Mesothelial cell of epicardium (in vitro differentiated cells): ENCODE results near the gene ADD3. TPM values are rescaled to one million over a fixed set of nuclear protein-coding genes. Genes with fewer than 3 reads are reported as not detected.
"Not testable (repeated sequence)": the region's sequence is repeated elsewhere in the genome, so short reads cannot be mapped to it uniquely, and the experiment has no call there.

Source experiments
- DNase-seq, 2 experiments: peaks; one replicate each; pipeline ENCODE4 v3.0.0; 2021; ENCODE audit warnings: low spot score in 2 of 2; ENCODE audit not compliant: unreplicated experiment in 2 of 2
- H3K27ac Mint-ChIP-seq: 2 replicates; pipeline ENCODE4 v1.8.0; 2021; ENCODE audit warnings: mixed read lengths
- H3K27me3 Mint-ChIP-seq: 2 replicates; pipeline ENCODE4 v1.8.0; 2021; ENCODE audit warnings: low read depth, mixed read lengths
- H3K36me3 Mint-ChIP-seq: 2 replicates; pipeline ENCODE4 v1.8.0; 2021; ENCODE audit warnings: mixed read lengths
- H3K4me1 Mint-ChIP-seq: 2 replicates; pipeline ENCODE4 v1.8.0; 2021; ENCODE audit warnings: mixed read lengths
- H3K4me3 Mint-ChIP-seq: 2 replicates; pipeline ENCODE4 v1.8.0; 2021; ENCODE audit warnings: mild to moderate bottlenecking, moderate library complexity, mixed read lengths
- H3K9me3 Mint-ChIP-seq: 2 replicates; pipeline ENCODE4 v1.8.0; 2021; ENCODE audit warnings: mixed read lengths
- CTCF ChIP-seq: fragments of 200-600 bp; sonication (generic); IDR thresholded peaks from one replicate; pipeline ENCODE4 v1.5.0; 2021; ENCODE audit warnings: antibody characterized with exemption; ENCODE audit not compliant: unreplicated experiment
- total RNA-seq: library from RNA; stranded (reverse); gene quantifications from 3 replicates; pipeline ENCODE4 v1.2.1, GENCODE V29; 2021

The ADD3 gene
- total RNA-seq, 1 donor from 2014 or later: 104 TPM

DNA sequence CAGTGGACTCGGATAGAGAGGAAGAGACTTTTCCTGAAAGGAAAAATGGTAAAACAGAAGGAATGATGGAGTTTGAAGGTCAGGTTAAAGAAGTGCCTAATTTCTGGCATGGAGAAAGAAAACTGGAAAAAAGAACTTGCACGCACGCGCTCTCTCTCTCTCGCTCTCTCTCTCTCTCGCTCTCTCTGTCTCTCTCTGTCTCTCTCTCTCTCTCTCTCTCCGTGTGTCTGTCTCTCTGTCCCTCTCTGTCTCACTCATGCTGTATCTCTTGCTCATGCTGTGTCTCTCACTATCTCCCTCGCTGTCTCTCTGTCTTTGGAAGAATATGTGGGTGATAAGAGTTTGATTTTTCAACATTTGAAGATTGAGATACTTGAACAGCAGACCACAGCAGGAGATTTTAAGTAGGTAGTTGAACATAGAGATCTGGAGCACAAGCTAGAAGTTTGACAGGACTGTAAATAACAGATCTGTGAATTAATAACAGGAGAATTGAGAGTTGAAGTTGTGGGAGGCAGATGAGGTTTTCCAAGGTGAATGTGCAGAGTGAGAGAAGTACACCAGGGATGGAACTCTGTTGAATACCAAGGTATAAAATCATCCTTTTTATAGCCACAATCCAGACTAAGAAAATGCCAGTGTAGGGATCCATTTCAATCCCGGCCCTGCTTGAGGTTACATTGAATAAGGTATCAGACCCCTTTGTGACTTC is 33.1 kb downstream of the ADD3 start:
- no peak overlapping the region for H3K27ac Mint-ChIP-seq
- no peaks in the 10 kb centered on the region for H3K27me3 Mint-ChIP-seq
- H3K36me3 Mint-ChIP-seq: no peaks in the 10 kb centered on the region
- no peak for TF ChIP-seq CTCF
- DNase-seq: no peak
- no peak overlapping the region for H3K4me3 Mint-ChIP-seq
- peaks cover 5% of the 10 kb centered on the region for H3K9me3 Mint-ChIP-seq
- peaks cover 16% of the 10 kb centered on the region for H3K4me1 Mint-ChIP-seq

GRCh38 chr10:110041479-110041829 is 33.7 kb downstream of the ADD3 start:
- no peaks in the 10 kb centered on the region for H3K27me3 Mint-ChIP-seq
- peaks cover 16% of the 10 kb centered on the region for H3K4me1 Mint-ChIP-seq
- no peak for TF ChIP-seq CTCF
- no peak overlapping the region for H3K4me3 Mint-ChIP-seq
- peaks cover 5% of the 10 kb centered on the region for H3K9me3 Mint-ChIP-seq
- H3K36me3 Mint-ChIP-seq: no peaks in the 10 kb centered on the region
- no peak for DNase-seq
- H3K27ac Mint-ChIP-seq: no peak overlapping the region

DNA sequence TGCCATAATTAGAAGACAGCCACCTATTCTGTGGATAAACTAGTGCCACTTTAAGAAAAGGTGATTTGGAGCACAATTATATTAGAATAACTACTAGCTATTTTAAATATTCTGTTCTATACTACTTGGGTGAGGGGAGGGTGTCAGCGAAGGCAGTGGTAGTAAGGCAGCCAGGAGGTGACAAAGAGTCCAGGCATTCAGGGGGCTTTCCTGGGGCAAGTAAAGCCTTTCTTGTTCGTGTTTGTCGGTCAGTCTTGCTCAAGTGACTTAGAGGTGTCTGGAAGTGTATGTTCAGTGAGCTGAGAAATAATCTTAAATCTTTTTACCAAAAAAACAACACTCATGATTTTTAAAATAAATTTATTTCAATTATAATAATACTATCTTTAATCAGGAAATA is 34.4 kb downstream of the ADD3 start:
- H3K4me1 Mint-ChIP-seq: peaks cover 16% of the 10 kb centered on the region
- peaks cover 2% of the 10 kb centered on the region for H3K36me3 Mint-ChIP-seq
- peaks cover 5% of the 10 kb centered on the region for H3K9me3 Mint-ChIP-seq
- peak overlapping the region; percentile 64 for H3K27ac Mint-ChIP-seq
- H3K27me3 Mint-ChIP-seq: no peaks in the 10 kb centered on the region
- DNase-seq: no peak
- no peak for TF ChIP-seq CTCF
- H3K4me3 Mint-ChIP-seq: no peak overlapping the region

DNA sequence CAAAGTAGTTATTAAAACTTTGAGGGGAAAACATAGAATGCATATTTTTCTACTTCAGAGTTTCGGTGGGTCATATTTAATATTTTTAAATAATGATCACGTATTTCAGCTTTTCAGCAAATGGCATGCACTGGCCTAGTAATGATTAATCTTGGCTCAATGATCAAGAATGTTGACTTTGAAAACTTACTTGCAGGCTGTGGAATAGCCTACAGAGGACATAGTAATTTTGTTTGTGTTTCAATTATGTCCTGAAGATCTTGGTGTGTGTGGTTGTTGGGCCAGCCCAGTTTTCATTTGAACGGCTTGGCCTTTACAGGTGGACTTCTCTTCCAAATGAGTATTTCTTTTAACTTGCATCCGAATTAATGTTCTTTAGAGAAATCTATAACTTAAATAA is 35.1 kb downstream of the ADD3 start:
- H3K4me1 Mint-ChIP-seq: peaks cover 16% of the 10 kb centered on the region
- no peak overlapping the region for H3K27ac Mint-ChIP-seq
- no peak for DNase-seq
- H3K9me3 Mint-ChIP-seq: peaks cover 5% of the 10 kb centered on the region
- H3K4me3 Mint-ChIP-seq: no peak overlapping the region
- no peak for TF ChIP-seq CTCF
- H3K36me3 Mint-ChIP-seq: peaks cover 5% of the 10 kb centered on the region
- H3K27me3 Mint-ChIP-seq: no peaks in the 10 kb centered on the region

- no peak overlapping the region for H3K4me3 Mint-ChIP-seq
- H3K27ac Mint-ChIP-seq: no peak overlapping the region
- H3K4me1 Mint-ChIP-seq: peaks cover 11% of the 10 kb centered on the region
- TF ChIP-seq CTCF: no peak
- no peak for DNase-seq
- peaks cover 17% of the 10 kb centered on the region for H3K36me3 Mint-ChIP-seq
- H3K9me3 Mint-ChIP-seq: peaks cover 17% of the 10 kb centered on the region
- no peaks in the 10 kb centered on the region for H3K27me3 Mint-ChIP-seq
Measured at GRCh38 chr10:110044681-110045080, 36.9 kb downstream of the ADD3 start.

- no peak overlapping the region for H3K4me3 Mint-ChIP-seq
- no peak for DNase-seq
- no peak for TF ChIP-seq CTCF
- H3K4me1 Mint-ChIP-seq: peaks cover 10% of the 10 kb centered on the region
- peaks cover 21% of the 10 kb centered on the region for H3K36me3 Mint-ChIP-seq
- peaks cover 20% of the 10 kb centered on the region for H3K9me3 Mint-ChIP-seq
- H3K27me3 Mint-ChIP-seq: no peaks in the 10 kb centered on the region
- H3K27ac Mint-ChIP-seq: no peak overlapping the region
Measured at GRCh38 chr10:110045772-110046171, 38.0 kb downstream of the ADD3 start.

GRCh38 chr10:110048145-110048544 is 40.4 kb downstream of the ADD3 start:
- not testable (repeated sequence) for H3K4me3 Mint-ChIP-seq, H3K27me3 Mint-ChIP-seq, H3K27ac Mint-ChIP-seq, H3K4me1 Mint-ChIP-seq, DNase-seq
- H3K36me3 Mint-ChIP-seq: peaks cover 23% of the 10 kb centered on the region
- H3K9me3 Mint-ChIP-seq: peaks cover 20% of the 10 kb centered on the region
